Activated CD8-positive, alpha-beta memory T cell treated with anti-CD3 and anti-CD28 coated beads, Interleukin-2, amount 50 U/mL, for 4 hours (primary cell): ENCODE results near the gene AKAP8.
"Not testable (repeated sequence)": the region's sequence is repeated elsewhere in the genome, so short reads cannot be mapped to it uniquely, and the experiment has no call there.

ENCODE experiments used
- DNase-seq: peaks from one replicate; pipeline ENCODE4 v3.0.0-alpha.2; 2020

The AKAP8 gene

DNA sequence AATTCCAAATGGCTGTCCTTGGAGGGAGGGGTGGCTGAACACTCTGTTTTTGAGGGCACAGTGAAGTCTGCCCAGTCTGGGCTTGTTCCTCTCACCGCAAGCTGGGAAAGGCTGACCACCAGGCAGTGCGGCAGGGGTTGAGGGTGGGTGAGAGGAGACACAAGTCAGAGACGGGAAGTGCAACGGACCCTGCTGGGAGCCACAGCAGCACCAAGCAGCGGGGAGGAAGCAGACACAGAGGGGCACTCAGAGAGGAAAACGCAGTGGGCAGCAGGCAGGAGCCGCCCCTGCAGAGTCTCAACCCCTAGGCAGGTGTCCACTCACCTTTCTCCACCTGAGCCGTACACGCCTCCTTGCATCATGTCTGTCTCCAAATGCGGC is 23.6 kb upstream of the AKAP8 start:
- DNase-seq = no peak

DNA sequence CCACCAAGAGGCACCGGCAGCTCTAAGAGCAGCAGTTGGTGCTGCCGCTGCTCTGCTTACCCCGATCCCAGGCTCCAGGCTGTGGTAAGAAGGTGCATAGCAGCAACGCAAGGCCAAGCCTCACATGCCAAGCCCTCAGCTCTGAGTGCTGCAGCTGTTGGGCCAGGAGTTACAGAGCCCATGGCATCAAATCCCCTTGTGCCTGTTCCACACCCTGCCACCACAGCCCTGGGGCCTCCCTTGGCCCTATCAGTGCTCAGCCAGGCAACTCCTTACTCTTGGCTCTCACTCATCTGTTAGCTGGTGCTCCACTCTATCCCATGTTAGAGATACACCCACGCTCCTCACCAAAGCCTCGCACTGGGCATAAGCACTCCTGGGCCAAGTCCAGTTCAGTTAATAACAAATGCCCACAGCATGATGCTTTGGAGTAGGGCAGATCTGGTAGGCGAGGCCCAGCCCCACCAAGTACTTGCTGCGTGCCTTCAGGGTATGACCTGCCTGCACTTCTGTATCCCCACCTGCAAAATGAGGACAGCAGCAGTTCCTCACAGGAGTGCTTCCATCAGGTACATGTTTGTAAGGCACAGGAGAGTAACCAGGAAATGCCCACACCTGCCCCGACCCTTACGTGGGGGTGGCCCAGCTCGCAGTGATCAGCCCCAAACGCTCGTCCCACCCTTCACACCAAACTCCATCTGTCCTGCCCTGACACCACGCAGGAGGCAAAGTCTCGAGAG is 23.0 kb upstream of the AKAP8 start:
- no peak for DNase-seq

DNA sequence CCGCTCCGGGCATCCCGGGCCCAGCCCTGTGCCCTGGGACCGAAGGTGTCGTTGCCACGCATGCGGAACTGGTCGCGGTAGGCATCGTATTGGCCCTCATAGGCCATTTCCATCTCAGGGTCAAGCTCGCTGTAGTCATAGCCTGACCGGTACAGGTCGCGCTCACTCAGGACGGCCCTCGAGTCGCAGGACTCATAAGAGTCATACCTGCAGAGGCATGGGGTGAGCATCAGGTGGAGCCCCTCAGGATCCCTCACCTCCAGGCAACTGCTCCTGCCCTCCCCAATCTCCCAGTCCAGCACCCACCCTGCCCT is 21.8 kb upstream of the AKAP8 start:
- DNase-seq = no peak

DNA sequence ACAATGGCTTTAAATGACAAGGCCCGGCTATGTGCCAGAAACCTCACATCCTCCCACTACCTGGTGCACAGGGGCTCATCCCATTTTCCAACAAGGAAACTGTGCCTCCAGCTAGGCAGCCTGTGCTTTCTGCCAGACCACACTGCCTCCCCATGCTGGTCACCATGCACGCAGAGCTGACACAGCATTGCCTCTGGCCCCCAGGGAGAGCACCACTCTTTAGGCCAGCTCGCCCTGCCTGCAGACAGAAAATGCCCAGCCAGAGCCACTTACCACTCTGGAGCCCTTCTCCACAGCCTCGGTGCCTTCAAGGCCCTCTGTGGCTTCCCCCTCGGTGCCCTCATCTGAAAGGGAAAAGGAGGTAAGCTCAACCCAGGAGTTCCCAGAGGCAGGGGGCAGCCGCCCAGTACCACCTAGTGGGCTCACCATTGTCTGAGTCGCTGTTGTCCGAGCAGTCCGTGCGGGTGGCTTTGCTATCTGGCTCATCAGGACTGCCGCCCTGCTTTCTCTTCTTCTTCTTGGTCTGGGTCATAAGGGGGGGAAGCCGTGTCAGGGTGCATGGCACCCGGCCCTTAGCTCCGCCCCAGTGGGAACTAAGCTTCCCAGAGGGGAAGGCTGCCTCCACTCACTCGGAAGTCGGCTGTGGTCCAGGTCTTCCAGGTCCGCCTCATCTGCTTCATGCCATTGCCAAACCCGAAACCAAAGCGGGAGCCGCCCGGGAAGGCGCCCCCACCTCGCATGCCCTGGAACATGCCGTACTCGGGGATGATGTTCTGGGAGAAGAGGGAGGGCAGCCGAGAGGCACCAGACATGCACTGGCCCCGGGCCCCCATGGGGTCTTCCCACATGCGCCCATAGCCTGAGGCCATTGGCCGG is 21.2 kb upstream of the AKAP8 start:
- no peak for DNase-seq

DNA sequence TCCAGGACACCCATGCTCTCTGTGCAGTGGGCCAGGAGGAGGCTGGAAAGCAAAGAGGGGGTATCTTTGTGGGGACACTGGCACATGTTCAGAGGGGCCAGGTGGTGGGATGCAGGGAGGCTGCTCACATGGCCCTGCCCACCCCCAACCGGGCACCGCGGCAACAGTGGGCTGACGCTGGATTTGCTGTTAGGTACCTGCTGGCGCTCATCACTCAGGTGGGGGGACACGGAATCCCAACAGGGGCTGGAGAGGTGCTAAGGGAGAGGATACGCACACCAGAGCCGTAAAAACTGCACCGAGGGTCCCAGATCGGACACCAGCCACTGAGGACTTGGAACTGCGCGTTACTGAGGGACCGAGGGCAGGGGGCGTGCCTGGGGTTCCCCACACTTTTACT is 20.0 kb upstream of the AKAP8 start:
- no peak for DNase-seq

DNA sequence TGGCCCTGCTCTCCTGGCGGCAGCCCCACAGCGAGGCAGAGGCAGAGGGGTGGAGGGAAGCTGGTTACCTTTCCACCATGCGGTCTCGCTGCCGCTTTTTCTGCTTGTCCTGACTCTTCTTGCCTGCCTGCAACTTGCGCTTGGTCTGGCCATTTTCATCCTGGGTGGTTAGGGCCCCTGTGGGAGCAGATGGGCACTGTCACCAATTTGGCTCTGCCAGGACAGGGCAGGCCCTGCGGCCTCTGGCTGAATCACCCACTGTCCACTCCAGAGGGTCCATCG is 19.6 kb upstream of the AKAP8 start:
- DNase-seq = no peak

DNA sequence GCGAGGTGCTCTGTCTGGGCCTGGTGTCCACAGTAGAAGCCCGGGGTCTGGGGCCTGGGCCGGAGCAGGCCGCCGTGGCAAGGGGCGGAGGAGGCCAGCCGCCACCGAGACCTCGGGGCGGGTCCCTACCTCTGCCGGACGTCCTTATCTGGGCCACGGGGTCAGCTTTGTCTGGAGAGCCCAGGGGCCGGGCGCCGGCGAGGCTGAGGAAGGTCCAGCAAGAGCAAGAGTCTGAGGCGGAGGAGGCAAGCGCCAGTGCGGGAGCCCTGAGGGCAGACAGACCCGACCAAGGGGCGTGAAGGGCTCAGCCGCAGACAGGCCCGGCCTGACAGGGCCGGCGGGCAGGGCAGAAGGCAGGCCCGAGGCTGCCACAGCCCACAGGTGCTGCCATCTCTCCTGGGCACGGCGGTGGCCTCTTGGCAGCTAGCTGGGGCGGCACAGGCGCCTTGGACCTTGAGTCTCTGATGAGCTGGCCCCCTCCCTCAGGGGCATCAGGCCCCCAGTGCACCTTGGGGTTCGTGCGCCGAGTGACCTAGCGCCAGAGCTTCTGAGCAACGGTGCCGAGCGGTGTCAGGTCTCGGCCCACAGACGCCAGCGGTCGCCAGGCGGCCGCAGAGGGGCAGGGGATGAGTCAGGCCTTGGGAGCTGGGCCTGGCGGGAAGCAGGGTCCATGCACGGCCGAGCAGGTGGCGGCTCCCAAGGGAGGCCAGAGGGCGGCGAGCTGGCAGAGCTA is 19.1 kb upstream of the AKAP8 start:
- no peak for DNase-seq

DNA sequence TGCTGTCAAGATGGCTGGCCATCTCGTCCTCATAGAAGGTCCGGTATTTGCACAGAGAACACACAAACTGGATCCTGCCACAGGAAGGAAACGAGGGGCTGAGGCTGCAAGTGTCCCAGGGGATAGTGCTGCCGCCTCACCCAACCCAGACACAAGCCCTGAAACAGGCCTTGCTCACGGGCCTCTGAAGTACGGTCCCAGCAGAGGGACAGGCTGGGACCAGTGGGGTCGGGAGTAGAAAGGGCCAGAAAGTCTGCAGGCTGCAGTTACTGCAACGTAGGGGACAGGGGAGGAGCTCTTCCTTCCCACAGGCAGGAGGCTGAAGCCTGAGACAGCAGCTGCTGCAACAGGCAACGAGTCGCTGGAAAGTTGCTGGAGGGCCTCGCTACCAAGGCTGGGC is 18.2 kb upstream of the AKAP8 start:
- DNase-seq = no peak

DNA sequence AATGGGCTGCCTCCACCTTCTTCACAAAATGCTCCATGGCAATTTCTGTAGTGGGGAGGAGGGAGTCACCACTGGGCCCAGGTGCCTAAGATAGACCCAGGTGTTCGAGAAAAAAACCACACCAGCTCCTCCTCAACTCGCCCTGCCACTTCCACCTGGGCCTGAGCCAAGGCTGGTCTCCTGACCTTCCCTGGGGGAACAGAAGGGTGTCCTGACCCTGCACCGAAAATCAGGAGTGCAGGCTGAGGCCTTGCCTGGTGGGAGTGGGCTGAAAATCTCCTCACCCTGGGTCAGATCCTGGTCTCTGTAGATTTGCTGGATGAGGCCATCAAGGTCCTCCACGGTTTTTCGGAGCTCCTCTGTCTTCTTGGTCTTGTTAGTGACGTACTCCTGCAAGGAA is 17.6 kb upstream of the AKAP8 start:
- DNase-seq = no peak

DNA sequence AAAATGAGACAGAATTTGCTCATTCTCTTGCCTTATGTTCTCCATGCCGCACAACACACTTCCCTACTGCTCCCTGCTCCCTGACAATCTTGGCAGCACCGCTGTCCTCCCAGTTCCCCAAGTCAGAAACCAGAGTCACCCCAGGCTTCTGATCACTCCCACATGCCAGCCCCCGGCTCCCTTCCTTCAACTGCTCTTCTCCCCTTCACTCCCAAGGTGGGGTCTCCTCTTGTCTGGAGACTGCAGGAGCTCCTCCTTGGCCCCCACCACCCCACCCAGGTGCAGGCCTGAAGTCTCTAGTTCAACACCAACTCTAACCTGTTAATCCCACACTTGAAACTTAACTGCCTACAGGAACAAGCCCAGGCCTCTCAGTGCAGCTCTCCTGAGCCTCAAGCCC is 16.8 kb upstream of the AKAP8 start:
- DNase-seq = no peak

DNA sequence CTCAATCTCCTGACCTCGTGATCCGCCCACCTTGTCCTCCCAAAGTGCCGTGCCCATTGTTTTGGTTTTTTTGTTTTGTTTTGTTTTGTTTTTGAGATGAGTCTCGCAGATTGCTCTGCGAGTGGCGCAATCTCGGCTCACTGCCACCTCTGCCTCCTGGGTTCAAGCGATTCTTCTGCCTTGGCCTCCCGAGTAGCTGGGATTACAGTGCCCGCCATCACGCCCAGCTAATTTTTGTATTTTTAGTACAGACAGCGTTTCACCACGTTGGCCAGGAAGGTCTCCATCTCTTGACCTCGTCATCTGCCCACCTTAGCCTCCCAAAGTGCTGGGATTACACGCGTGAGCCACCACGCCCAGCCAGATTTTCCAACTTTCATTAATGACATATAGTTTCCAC is 15.7 kb upstream of the AKAP8 start:
- DNase-seq = not testable (repeated sequence)

DNA sequence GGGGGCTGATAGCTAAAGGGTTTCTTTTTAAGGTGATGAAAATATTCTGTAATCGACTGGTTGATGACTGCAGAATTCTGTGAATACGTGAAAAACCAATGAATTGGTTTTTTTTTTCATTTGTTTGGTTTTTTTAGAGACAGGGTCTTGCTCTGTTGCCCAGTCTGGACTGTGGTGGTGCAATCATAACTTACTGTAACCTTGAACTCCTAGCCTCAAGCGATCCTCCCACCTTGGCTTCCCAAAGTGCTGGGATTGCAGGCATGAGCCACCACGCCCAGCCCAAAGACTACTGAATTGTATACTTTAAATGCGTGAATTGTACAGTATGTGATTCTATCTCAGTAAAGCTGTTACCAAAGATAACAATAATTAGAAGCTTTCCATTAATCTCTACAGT is 14.8 kb upstream of the AKAP8 start:
- DNase-seq = no peak

DNA sequence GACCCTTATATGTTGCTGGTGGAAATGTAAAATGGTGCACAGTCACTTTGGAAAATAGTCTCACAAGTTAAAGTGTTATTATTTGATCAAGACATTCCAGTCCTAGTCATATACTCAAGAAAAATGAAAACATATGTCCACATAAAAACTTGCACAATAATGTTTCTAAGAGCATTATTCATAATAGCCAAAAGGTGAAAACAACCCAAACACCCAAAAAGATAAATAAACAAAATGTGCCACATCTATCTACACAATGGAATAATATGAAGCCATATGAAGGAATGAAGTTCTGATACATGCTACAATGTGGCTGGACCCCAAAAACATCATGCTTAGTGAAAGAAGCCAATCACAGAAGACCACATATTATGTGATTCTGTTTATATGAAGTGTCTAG is 14.4 kb upstream of the AKAP8 start:
- no peak for DNase-seq

DNA sequence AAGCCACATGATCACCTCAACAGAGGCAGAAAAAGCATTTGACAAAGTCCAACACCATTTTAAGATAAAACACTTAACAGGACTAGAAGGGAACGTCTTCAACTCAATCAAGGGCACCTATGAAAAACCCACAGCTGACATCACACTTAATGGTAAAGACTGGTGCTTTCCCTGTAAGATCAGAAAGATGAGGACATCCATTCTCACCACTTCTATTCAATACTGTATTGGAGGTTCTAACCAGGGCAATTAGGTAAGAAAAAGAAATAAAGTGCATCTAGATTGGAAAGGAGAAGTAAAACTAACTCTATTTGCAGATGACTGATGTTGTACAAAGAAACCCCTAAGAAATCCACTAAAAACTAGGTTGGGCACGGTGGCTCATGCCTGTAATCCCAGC is 11.2 kb upstream of the AKAP8 start:
- no peak for DNase-seq

DNA sequence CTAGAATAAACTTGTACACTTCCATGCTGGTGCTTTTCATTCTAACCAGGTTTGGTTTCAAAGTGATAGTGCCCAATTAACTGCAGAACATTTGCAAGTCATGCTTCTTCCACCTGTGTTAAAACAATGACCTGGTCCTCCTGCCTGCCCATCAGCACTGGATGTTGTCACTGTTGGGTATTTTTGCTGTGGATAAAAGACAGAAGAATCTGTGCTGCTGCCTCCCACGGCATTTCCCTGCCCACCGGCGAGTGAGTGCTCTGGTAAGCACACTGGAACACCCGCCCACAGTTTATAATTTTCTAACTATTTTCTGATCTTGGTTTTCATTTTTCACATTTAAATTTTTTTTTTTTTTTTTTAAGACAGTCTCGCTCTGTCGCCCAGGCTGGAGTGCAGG is 2.3 kb upstream of the AKAP8 start:
- DNase-seq = no peak

DNA sequence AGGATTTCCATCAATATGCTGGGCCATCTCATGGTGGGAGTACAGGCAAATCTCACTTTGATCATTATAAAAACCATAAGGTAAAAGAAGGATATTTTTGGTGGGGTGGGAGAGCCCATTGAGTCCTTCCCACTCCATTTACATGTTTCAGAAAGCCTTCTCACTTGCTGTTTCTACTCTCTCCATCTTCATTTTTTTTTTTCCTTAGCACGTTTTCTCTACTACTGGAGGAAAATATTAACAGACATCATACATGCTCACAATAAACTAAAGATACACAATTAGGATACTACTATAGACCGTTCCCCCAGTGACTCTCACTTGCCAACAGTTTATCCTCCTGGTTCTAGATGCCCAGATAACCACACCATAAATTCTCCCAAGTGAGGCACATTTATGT is 1.8 kb upstream of the AKAP8 start:
- DNase-seq = no peak

DNA sequence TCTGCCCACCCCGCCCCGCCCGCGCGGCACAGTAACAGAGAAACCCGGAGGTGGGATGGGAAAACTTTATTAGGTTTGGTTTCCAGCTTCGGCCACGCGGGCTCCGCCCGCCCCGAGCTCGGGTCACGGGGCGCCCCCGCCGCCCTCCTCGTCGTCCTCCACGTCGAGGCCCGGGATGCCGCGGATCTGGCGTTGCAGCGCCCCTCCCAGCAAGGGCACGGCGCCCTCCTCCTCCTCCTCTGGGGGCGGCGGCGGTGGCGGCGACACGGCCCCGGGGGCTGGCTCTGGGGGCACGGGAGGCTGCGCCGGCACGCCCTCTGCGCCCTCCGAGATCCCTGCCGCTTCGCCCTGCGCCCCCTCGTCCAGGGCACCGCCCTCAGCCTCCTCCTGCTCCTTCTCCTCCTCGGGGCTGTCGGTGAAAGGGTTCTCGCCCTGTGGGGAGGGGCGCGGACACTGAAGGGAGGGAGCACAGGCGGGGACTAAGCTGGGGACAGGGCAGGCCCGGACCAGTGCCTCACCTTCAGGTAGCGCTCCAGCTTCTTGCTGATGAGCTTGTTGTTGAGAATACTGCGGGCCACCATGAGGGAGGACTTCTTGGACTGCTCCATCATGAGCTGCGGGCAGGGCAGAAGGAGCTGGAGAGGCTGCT is 536 bp upstream of the AKAP8 start:
- no peak for DNase-seq

DNA sequence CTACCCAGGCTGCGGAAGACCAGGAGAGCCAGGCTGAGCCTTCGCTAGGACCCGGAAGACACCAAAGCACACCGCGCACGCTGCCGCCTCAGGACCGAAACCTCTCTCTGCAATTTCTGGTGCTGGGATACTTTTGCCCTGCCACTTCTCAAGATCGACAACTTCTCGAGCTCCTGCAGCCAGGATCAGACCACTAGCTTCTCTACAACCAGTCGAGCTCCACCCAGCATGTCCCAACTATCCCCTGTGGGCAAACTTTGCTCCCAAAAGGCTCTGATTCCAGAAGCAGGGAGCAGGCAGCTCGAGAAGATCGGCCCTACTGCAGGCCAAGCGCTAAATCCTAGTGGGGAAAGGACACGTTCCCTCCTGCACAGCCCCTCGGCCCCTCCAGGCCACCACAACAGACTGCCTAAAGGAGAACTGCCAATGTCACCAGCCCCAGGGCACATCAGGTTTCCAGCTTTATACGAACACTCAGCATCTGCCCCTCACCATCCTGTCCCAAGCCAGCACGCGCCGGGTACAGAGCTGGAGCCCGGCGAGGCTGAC is 979 bp downstream of the AKAP8 start:
- peak; percentile 35 for DNase-seq

DNA sequence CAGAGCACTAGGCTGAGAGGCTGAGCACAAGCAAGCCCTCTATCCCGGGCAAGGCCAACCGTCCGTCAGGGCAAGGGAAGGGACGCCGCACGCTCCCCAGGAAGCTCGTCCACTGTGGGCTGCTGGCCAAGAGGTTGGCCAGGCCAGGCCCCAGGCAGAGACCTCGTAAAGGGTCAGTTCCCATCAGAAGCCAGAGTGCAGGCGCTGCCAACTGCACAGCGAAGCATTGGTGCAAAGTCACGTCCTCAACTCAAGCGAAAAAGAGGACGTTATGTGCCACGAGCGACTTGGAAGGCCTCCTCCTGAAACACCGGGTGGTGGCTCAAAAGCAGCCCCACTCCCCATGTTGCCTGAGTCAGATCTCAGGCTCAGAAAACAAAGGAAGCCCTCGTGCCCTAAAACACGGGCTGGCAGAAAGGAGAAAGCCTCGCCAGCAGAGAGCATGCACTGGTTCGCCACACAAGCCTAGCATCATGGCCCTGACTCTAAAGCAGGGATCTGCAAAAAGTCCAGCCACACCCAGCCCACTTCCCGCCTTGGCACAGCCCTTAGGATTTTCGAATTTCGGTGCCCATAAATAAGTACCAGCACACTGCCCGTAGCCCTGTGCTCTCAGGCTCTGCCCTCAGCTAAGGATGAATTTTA is 4.7 kb downstream of the AKAP8 start:
- no peak for DNase-seq

DNA sequence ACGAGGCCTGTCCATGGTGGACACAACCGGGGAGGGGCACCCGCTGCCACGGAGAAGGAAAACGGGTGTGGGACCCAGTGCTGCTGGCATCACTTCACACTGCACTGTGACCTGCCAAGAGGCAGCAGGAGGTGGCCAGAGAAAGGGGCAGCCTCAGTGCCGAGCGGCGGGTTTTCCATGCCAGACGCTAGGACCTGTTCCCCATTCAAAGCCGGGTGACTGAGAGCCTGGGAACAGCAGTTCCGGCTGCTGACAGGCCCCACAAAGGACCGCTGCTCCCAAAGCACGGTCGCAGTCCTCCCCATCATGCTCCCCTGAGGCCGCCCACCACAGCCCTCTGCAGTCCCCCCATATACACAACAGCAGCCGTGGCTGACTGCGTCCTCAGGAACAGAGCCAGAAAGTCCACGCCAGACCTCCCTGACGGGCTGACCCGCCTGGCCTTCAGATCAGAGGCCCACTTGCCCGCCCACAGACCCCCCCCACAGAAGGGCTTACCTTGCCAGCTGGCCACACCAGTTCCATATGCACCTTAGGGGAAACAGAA is 5.4 kb downstream of the AKAP8 start:
- DNase-seq = no peak

DNA sequence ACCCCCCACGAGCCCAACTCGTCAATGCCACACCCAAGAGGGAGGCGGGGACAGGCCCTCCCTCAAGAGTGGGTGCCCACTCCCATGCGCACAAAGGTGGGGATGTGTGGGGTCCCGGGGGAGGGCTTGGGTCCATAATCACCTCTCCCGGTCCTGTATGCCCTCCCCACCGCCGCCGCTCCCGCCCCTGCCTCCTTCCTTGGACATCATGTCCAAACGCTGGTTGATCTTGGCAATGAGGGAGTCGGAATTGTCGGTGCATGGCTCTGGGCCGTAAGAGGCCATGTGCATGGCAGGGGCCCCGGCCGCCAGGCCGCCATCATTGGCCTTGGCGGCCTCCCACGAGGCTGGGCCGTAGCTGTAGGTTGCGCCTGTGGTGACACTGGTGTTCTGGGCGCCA is 5.9 kb downstream of the AKAP8 start:
- DNase-seq = no peak

DNA sequence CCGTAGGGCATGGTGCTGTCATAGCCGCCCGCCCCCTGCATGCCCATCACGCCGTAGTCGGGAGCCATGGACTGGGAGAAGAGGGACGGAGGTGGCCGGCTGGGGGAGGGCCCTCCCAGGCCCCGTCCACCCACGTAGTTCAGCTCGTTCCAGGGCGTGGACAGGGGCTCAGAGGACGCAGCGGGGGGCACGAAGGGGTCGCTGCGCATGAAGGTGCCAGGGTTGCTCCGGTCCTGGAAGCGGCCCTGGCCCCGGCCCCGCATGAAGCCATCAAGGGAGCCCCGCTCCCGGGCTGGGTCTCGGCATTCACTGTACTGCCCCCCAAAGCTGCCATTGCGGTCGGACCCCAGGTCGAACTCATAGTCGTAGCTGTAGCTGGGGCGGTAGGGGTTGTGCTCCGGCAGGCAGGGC is 6.7 kb downstream of the AKAP8 start:
- DNase-seq = no peak

DNA sequence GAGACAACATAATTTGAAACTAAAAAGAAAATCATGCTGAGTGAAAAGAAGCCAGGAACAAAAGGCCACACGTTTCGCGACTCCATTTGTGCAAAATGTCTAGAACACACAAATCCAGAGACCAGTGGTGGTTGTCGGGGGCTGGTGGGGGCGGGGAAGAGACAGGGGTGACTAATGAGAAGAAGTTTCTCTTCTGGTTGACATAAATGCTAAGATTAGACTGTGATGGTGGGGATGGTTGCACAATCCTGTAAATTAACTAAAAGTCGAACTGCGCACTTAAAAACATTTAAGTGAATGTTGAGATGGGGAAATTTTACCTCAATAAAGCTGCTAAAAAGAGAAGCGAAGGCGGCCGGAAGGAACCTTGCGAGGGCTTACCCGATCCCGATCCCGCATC is 7.1 kb downstream of the AKAP8 start:
- no peak for DNase-seq
